ENCODE data around the gene RERE.
"Not testable (repeated sequence)": the region's sequence is repeated elsewhere in the genome, so short reads cannot be mapped to it uniquely, and the experiment has no call there.

The RERE gene

DNA sequence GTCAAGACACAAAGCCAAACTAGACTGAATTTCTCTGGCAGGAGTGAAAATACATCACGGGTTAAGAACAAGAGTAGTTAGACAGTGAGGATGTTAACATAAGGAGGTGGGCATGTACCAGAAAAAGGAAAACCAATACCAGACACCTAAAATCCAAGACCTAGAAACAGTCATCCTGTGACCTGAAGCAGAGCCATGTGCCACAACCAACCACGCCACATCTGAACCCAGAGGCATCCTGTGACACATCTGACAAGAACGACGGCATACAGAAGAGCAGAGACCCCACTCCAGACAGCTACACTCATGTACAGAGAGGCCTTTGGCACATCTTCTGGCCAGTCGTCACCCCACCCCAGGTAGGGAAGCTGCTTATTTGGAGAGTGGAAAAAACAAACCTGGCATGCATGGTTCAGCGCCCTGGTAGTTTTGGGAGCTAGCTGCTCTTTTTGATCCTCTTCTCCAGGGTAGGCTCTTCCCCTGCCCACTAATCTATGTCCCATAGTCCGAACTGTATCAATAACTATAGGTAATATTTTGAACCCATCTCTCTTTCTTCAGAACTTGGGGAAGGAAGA is 427.4 kb downstream of the RERE start:
- DNase-seq: no peak

- DNase-seq: no peak
Observed at GRCh38 chr1:8388732-8389562, 428.5 kb downstream of the RERE start.

GRCh38 chr1:8386247-8386646 is 431.2 kb downstream of the RERE start:
- no peak for DNase-seq

DNA sequence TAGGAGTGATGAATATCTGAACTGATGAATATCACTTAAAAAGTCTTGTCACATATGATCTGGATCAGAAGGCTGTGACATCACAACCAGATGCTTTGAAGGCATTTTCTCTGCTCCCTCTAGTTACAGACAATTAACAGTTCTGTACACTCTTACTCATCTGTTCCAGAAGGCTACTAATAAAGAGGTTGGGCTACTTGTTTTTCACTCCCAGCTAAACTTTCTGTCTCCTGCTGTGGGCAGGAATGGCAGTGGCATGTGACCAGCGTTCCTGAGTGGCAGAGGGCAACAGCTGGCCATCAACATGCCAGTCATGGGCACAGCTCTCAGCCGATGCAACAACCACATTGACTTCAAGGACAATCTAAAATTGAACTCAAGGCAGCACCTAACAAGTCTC is 432.9 kb downstream of the RERE start:
- no peak for DNase-seq

DNA sequence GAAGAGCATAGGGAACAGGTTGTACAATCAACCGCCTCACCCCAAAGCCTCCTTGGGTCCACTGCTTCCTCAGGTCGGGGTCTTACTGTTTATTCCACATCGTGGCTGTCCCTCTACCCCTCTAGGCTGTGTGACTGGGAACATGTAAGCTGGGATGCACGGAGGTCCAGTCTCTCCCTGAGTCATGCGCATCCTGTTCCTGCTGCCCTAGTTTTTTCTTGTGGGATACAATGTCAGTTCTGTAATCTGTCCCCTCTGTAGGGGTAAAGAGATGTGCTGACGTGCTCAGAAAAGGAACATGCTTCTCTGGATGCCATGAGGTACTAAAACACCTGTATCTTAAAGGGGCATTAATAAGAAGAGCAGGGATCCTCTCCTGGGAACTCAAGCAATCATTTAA is 433.4 kb downstream of the RERE start:
- no peak for DNase-seq

DNA sequence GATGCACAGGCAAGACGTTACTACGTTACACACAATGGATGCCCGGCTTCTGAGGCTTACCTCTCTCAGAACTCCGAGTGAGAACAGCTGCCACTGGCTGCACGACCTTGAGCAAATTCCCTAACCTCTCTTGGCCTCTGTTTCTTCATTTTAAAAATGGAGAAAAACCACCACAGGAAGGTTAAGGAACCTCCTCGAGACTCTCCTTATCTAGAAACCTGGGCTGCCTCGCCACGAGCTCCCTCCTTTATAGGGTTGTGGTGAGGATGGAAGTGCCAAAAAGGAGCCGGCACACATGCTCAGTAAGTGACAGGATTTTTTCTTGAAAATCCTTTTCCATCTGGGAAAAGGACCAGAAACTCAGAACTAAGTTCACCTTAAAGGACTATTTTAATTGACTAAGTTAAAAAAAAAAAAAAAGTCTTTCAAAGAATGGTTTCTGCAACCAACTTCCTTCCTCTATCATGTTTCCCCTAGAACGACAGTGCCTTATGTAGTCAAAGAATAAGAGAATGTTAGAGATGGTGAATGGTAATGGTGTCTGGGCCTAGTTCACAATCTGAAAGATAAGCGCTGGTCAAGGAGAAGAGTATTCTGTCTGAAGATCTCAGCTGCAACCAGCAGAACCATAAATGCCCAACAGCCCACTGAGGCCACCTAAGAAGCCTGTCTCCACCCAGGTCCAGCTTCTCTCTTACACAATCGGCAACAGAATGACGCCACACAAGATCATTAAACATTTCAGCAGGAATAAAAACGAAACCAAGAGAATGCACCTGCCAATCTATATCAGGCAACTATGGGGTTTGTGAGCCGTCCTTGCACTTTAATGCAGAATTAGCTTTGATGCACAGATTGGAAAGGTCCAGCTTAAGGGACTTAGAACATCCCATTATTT is 434.6 kb downstream of the RERE start:
- DNase-seq: no peak

DNA sequence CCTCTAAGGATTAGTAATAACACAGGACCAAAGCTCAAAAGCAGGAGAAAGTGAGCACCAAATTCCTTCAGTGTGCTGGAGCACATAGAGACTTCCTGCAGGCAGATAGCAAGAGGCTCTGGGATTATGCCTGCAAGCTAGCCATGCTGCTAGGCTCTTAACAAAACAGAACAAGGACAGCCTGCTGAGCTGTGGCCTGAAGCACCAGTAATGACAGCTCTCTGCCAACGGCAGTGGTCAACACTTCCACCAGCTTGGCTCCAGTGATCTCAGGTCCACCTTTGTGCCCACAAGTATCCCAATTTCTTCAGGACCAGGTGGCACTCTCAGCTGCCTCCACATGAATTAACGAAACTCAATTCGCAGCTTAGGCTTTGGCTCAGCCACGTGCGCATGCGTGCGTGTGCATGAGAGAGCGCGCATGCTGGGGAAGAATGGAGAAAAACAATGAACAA is 435.4 kb downstream of the RERE start:
- no peak for DNase-seq

GRCh38 chr1:8381618-8382017 is 435.8 kb downstream of the RERE start:
- DNase-seq: no peak

DNA sequence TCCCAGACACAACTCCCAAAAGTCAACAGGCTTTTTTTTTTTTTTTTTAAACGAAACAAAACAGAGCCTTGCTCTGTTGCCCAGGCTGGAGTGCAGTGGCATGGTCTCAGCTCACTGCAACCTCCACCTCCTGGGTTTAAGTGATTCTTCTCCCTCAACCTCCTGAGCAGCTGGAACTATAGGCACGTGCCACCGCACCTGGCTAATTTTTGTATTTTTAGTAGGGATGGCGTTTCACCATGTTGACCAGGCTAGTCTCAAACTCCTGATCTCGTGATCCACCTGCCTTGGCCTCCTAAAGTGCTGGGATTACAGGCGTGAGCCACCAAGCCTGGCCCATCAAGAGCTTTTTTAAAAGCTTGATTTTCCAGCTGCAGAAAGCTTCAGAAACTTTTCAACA is 437.1 kb downstream of the RERE start:
- DNase-seq: not testable (repeated sequence)

DNA sequence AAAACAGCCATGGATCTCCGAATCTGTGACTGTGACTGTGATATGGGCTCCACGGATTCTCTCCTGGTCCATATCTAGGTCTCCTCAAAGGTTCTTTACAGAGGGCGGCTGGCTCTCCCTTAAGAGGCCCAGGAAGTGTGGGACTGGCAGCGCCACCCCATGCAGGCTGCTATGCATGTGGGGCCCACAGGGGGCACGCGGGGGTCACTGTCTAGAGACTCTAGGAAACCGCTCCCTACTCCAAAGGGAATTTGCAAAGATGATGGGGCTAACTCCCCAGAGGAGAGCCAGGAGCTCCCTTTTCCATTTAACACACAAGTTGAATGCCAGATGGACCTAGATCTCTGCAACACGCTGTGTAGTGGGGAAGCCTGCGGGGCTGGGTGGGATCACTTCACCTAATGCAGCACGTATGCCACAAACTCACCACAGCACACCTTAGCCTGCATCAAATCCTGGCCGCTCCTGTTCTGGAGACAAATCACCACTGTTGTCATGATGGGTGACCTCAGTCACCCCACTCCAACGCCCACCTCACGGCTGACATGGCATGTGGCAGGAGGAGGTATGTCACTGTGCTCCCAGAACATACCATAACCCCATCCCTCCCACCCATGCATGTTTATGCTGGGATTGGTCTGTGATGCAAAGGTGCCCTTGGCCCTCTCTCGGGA is 437.8 kb downstream of the RERE start:
- no peak for DNase-seq

DNA sequence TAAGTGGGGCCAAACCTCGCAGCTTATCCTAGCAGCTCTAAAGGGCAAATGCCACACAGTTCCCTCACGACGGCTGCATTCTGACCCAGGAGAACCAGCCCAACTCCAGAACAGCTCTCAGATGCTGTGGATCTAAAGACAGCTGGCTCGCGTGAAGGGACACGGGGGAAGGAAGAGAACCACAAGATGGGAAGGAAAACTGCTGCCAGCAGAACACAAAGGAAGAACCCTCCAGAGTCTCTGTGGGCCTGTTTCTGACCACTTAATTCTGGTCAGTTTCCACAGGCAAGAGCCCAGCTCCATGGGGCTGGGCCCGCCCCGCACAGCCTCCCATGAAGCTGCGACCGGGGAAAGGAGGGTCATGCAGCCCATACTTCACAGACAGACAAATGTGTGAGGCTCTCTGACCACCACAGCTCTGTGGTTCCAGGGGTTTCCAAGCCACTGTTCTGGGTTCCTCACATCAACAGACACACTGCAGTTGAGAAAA is 438.4 kb downstream of the RERE start:
- DNase-seq: no peak

GRCh38 chr1:8378178-8378577 is 439.3 kb downstream of the RERE start:
- no peak for DNase-seq

DNA sequence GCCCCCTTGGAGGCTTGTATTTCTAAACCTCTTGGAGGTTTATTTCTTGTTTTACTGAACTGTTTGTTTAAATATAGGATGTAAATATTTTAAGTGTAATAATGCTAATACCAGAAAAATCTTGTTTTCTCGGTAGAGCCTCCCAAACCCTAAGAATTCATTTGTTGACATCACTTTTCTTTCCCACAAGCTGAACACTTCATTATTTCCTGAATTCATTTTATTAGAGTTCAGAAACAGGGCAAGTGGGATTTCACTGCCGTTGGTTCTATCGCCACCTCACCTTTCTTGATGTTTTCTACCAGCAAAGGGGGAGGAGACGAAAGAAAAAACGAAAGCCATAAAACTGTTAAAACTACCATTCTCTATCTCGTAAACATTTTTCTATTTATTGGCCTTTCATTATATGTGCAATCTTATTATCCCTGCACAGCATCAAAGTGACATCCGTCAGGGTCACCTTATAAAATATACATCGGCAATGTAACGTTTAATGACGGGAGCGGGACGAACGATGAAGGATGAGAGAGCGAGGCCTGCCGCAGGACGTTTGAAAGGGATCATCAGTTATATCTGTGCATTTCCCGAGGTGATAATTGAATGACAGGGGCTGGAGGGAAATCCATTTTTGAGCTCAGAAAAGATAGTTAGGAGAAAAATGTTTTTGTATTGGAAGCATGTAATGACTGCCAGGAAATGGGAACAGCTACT is 440.0 kb downstream of the RERE start:
- DNase-seq: no peak

DNA sequence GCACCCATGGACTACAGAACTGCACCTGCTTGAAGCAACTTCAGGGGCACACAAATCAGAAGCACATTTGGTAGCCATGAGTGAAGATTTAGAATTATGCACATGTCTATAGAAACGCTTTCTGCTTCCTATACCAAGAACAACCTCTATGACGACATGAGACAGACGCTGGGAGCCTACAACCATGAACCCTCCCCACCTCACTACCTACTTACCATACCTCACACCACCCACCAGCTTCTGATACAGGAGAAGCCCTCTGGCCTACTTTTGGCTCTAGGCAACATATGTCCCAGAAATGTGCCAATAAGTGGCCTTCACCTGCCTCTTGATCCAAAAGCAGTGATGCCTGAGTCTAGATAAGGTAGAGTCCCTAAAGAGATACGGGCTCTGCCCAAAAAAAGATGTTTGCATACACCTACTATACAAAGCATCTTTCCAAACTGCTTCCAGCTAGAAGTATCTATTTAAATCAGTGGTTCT is 441.0 kb downstream of the RERE start:
- DNase-seq: no peak

DNA sequence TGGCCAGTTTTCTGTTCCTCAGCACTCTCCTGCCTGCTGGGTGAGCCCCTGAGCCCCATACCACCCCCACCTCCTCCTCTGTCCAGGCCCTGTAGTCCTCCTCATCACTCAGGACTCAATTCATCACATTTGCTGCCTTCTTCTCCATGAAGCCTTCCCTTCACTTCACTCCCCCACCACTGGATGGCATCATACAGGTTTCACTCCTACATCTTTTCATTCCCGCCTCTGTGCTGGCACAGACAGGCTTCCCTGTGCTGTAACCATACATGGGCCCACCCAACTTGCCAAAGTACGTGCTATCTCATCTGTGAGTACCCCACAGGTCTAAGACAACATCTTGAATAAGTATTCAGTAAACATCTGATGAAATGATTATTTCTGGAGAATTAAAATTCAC is 442.6 kb downstream of the RERE start:
- no peak for DNase-seq

DNA sequence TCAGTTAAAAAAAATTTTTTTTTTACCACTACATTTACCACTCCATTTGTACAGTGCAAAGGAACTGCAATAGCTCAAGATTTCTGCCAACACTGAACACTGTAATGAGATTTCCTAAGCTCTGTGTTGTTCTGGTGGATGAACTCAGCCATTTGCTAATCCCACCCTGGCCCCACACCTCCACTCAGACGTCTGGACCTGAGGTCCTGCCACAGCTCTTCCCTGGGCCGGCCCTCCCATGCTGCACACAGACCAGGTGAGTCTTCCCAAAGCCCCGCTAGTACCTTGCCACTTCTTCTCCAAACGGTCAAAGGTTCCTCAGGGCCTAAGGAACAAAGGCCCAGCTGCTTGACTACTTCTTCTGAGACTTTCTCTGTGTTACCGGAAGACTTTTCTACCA is 443.1 kb downstream of the RERE start:
- no peak for DNase-seq

- no peak for DNase-seq
Observed at GRCh38 chr1:8373581-8374241, 443.7 kb downstream of the RERE start.

GRCh38 chr1:8373125-8373524 is 444.3 kb downstream of the RERE start:
- no peak for DNase-seq

DNA sequence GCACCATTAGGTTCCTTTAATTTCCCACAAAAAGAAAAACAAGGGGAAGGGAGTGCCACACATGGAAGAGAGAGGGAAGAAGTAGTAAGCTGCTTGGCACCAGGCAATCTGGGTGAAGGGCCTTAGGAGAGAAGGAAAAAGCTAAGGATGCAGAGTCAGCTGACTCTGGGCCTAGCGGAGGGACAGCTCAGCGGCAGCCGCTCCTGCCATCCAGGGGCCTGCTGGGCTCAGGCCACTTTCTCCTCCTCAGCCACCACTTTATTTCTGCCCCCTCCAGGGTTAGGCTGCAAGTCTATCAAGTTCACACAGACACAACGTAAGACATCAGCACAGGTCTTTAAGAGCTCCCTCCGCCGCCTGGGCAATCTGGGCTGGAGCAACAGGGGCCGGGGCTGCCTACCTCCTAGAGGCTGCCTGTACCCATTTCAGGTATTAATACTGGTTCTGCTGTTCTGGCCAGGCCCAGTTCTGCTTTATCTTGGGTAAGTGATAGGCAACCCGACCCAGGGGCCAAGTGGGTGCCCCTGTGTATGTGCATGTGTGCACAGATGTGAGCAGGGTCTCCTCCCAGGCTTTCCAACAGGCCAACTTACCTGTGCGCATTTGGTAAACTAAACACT is 446.0 kb downstream of the RERE start:
- no peak for DNase-seq

DNA sequence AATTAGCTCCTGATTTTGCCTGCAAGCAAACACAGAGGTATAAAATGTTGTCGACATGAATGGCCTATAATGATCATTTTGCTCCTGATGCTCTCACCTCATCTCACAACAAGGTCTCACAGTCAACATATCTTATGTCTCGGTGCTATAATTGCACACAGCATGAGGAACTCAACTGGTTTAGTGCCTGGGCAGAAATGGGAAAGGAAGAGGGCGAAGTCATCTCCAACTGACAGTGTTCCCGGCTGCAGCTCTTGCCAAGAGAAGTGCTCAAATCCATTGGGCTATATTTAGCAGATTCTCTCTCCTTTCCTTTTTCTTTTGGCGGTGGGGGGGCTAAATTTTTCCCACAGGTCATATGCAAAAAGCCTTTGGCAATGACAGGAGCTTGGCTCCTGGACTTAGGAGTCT is 446.5 kb downstream of the RERE start:
- no peak for DNase-seq

Measured in NCI-H2107 (cell line).